ENCODE measurements around the gene MYZAP.

DNA sequence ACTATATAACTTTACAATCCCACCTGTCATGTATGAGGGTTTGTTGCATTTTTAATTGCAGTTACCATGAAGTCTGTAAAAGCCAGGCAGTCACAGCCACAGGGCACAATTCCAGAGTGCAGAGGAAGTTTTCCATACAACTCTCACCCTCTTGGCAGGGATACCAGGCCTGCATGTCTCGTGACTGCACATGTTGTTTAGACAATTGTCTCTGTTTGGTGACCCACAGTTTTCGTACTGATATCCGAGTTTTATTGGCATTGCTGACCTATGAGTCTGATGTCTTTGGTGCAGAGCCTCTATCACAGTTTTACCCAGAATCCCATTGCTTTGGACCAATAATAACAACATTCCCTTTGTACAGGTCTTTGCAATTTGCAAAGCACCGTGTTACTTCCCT, 24.9 kb upstream of the MYZAP start:
- TF ChIP-seq CBX2 (IDR thresholded peaks at IDR 0.05; ENCODE audit: borderline replicate concordance, low read depth) (no peak), JUN (IDR thresholded peaks at IDR 0.05) (no peak), RFX5 (IDR thresholded peaks at IDR 0.05) (no peak), RCOR1 (IDR thresholded peaks at IDR 0.05; ENCODE audit: low read depth, low read length) (no peak), POLR2AphosphoS2 (conservative IDR thresholded peaks at IDR 0.05; ENCODE audit: low read length) (no peak), EP300 (IDR thresholded peaks at IDR 0.05) (no peak), NFE2L2 (conservative IDR thresholded peaks at IDR 0.05; ENCODE audit: low read length) (no peak), ZNF302 (CRISPR knock-in tag; IDR thresholded peaks at IDR 0.05) (no peak)
- TF ChIP-seq, protein P1, sequence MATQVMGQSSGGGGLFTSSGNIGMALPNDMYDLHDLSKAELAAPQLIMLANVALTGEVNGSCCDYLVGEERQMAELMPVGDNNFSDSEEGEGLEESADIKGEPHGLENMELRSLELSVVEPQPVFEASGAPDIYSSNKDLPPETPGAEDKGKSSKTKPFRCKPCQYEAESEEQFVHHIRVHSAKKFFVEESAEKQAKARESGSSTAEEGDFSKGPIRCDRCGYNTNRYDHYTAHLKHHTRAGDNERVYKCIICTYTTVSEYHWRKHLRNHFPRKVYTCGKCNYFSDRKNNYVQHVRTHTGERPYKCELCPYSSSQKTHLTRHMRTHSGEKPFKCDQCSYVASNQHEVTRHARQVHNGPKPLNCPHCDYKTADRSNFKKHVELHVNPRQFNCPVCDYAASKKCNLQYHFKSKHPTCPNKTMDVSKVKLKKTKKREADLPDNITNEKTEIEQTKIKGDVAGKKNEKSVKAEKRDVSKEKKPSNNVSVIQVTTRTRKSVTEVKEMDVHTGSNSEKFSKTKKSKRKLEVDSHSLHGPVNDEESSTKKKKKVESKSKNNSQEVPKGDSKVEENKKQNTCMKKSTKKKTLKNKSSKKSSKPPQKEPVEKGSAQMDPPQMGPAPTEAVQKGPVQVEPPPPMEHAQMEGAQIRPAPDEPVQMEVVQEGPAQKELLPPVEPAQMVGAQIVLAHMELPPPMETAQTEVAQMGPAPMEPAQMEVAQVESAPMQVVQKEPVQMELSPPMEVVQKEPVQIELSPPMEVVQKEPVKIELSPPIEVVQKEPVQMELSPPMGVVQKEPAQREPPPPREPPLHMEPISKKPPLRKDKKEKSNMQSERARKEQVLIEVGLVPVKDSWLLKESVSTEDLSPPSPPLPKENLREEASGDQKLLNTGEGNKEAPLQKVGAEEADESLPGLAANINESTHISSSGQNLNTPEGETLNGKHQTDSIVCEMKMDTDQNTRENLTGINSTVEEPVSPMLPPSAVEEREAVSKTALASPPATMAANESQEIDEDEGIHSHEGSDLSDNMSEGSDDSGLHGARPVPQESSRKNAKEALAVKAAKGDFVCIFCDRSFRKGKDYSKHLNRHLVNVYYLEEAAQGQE (IDR thresholded peaks at IDR 0.05), result no peak
- TF ChIP-seq, protein P2, sequence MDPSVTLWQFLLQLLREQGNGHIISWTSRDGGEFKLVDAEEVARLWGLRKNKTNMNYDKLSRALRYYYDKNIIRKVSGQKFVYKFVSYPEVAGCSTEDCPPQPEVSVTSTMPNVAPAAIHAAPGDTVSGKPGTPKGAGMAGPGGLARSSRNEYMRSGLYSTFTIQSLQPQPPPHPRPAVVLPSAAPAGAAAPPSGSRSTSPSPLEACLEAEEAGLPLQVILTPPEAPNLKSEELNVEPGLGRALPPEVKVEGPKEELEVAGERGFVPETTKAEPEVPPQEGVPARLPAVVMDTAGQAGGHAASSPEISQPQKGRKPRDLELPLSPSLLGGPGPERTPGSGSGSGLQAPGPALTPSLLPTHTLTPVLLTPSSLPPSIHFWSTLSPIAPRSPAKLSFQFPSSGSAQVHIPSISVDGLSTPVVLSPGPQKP (IDR thresholded peaks at IDR 0.05; ENCODE audit: low read depth, low read length), result no peak
- TF ChIP-seq, protein P3, sequence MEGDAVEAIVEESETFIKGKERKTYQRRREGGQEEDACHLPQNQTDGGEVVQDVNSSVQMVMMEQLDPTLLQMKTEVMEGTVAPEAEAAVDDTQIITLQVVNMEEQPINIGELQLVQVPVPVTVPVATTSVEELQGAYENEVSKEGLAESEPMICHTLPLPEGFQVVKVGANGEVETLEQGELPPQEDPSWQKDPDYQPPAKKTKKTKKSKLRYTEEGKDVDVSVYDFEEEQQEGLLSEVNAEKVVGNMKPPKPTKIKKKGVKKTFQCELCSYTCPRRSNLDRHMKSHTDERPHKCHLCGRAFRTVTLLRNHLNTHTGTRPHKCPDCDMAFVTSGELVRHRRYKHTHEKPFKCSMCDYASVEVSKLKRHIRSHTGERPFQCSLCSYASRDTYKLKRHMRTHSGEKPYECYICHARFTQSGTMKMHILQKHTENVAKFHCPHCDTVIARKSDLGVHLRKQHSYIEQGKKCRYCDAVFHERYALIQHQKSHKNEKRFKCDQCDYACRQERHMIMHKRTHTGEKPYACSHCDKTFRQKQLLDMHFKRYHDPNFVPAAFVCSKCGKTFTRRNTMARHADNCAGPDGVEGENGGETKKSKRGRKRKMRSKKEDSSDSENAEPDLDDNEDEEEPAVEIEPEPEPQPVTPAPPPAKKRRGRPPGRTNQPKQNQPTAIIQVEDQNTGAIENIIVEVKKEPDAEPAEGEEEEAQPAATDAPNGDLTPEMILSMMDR (IDR thresholded peaks at IDR 0.05), result no peak
